Measurements from ENCODE around the gene UQCRC1.

The UQCRC1 gene

DNA sequence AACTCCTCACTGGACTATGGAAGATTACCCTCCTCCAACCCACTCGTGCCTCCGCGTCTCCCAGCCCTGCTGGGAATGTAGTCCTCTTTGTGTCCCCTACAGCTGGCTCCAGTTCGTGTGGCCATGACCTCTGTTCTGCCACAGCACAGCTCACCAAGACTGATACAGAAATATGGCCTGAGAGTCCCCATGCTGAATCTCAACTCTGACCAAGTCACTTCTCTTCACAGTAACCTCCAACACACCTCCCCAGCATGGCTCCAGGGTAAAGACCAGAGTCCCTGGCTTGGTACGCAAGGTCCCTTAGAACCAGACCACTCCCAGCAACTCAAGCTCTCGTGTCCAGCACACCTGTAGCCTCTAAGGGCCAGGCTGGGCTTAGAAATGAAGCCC lies 12.0 kb downstream of the UQCRC1 start:
- DNase-seq, result no peak

DNA sequence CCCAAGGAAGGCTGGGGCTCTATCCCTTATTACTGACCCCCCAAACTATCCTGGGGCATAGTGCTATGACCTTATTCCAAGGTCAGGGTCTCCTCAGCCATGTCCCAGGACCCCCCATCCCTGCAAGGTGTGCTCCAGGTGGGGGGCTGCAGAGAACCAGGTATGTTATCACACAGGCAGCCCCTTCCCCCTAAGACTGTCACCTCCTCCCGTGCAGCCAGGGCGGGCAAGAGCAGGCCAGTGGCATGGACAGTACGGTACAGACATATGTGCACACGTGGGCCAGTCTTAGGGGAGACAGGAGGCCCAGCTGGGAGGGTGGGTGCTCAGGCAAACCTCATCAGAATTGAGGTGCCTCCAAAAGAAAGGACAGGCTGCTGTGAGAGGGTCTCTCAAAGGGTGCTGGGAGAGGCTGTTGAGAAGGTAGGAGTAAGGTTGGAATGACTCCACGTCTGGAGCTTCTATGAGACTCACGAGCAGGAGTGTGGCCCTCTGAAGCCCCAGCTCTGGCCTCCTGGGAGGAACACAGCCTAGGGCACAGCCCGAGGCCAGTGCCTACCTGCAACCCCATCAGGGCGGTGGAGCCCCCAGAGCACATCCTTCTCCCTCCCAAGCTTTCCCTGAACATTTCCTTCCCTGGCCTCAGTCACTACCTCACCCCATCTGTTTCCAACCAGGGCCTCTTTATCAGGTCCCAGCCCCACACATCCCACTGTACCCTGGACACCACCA lies 12.6 kb downstream of the UQCRC1 start:
- DNase-seq, result no peak

DNA sequence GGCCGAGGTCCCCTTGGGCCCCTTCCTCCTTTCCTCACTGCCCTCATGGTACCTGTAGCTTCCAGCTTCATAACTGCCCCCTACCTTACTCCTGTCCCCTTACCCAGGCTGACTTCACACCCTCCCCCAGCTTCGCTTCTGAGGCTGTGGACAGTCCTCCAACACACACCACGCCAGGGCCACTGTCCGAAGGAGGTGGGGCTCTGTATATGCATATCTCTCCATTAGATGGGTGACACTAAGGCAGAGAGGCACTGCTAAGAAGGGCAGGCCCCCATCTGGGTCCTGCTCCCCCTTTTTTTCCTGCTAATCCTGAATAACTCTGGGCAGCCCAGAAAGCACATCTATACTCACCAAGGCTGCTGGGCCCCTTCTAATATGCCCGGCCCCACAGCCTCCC lies 13.3 kb downstream of the UQCRC1 start:
- DNase-seq, result no peak

DNA sequence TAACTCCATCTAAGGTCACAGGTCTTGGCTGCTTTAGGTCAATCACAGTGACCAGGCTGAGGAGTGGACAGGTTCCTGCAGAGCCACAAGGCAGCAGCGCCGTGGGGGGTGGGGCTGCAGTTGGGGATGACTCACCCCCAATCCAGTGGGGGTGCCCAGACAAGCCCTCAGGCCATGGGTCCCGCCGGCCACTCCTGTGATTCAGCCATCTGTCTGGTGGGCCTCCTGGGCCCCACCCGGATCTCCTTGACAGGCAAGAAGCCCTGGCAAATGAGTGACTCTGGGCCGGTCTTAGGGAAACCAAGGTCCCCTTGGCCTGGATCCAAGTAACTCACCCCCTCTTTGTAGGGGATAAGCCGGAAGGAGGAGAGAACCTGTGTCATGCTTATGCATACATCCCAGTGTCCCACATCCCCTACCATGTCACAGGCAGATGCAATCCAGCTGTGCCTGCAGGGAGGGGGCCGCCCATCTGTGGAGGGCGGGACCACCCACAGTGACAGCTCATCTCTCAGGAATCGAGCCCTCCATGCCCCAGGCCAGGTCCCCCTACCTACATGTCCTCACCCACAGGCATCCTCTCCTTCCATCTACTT lies 13.8 kb downstream of the UQCRC1 start:
- no peak for DNase-seq

DNA sequence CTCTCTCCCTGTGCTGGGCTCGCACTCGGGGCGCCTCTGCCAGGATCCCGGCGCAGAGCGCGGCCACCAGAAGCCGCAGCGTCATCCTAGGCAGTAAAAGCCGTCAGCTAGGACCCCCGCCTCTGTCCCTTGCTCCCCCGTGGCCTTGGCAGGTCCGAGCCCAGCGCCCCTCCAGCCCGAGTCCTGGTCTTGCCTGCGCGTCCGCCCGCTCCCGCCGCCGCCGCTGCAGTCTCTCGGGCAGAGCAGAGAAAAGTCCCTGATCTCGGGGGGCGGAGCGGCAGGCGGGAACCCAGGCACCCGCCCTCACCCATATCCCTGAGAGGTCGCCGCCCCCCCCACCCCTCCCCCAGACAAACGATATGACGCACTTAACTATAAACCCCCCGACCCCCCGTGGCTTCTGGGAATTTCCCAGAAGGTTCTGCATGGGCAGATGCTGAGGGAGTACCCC lies 14.3 kb downstream of the UQCRC1 start, which contains the start of gene COL7A1:
TSS of gene COL7A1 (minus strand) at position 255 of the 451 bp plus-strand sequence. CDS start at position 85, 170 bp downstream.
- DNase-seq, result no peak

DNA sequence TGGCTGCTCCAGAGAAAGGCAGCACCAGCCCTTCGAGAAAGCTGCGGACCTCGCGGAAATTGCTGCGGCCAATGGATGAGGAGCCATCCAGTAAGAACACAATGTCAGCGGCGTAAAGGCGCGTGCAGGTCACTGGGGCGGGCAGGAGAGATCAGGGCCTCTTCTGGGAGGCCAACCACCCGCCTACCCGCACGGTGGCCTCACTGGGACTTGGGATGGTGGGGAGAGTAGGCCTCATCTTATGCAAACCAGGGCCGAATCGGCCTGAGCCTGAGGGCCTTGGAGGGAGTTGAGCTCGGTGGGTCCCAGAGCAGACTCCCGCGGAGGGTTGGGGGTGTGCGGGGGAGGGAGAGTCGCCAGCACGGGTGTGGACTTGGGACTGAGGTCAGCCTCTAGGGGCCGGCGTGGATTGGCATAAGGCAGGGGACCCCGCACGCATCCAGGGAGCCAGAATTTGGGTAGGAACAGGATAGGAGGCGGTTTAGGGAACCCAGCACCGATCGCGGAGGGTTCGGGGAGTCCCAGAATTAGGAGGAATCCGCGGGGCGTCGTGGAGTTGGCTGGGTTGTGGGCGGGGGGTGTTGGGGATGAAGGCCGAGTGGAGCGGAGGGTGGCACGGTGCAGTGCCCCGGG lies 14.9 kb downstream of the UQCRC1 start:
- no peak for DNase-seq

DNA sequence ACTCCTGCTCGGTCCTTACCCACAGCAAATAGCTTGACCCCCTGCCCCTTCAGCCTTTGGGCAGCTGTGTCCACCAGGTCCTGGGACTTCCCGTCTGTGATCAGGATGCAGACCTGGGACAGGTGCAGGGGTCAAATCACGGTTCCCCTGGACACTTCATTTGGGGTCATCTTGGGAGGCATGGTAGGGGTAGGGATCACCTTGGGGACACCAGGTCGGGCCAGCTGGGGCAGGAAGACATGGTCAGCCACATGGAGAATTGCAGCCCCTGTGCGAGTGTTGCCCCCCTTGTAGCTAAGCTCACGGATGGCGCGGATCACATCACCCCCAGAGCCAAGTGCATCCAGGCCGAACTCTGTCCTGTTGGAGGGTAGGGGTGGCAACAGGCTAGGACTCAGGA lies 16.1 kb downstream of the UQCRC1 start:
- no peak for DNase-seq

DNA sequence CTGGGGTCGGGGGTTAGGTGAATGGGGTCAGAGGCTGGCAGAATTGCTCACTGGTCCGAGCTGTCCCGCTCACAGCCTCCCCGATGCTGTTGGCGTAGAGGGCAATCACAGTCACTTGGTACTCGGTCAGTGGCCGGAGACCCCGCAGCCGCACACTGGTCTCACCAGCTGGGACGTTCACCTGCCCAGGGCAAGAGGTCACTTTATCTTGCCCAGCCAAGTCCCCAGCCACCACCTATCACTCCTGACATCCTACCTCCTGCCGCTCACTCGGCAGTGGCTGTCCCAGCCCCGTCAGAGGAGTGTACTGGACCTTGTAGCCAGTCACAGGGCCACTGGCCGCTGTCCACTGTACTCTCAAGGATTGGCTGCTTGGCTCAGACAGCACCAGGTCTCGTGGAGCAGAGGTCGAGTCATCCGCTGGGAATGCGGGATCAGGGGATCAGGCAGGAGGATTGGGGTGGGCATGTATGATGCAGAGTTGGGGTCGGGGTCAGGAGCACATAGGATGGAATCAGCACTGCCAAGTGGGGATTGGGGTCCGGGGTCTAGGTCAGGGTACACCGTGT lies 16.8 kb downstream of the UQCRC1 start:
- DNase-seq, result no peak

DNA sequence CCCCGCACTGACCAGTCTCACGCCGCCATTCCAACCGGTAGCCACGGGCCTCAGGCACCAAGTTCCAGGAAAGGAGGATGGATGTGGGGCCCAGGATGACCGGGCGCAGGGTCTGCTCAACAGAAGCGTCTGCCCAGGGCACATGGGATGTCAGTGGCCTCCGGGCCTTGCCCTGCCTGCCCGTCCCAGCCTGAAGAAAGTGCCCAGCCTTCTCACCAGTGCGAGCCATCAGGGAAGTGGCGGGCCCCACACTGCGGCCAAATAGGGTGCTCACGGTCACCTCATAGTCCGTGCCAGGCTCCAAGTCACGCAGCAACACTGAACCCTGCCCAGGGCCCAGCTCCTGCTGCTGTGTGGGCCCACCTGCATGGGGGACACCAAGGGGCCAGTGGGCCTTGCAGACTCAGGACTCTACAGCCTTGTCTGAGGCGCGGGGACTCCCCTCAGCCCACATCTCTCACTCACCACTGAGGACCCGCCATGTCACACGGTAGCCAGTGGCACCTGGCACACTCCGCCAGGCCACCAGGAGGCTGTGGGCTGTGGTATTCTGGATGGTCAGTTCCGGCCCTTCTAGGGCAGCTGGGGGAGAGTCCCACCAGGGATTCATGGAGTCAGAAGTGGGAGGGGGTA lies 17.4 kb downstream of the UQCRC1 start:
- DNase-seq, result no peak

DNA sequence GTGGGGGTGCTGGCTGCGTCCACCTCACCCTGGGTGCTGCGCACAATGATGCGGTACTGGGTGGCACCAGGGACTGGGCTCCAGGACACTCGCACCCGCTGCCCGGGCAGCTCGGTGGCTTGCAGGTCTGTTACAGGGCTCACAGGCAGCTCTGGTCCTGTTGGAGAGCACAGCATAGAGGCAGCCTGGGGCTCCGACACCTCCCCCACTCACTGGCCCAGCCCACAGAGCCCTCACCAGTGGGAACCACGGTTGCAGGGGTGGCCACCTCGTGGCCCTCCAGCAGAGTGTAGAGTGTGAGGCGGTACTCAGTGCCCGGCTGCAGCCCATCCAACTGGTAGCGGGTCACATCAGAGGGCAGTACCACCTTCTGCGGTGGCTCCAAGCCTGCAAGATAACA lies 18.0 kb downstream of the UQCRC1 start:
- DNase-seq, result no peak

DNA sequence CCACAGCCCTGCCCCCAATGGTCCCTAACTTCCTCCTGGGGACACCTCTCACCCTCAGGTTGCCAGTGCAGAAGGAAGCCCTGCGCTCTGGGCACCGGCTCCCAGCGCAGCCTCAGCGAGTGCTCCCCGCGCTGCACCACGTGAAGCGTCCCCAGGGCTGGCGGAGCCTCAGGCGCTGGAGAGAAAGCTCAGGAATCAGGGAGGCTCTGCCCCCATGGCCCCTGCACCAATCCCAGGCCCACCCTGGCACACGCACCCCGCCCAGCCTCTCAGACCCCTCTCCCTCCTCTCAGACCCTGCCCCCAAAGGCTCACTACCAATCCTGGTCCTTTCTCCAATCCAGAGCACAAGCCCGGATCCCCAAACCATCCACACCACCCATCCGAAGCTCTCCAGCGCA lies 21.2 kb downstream of the UQCRC1 start:
- DNase-seq, result no peak

DNA sequence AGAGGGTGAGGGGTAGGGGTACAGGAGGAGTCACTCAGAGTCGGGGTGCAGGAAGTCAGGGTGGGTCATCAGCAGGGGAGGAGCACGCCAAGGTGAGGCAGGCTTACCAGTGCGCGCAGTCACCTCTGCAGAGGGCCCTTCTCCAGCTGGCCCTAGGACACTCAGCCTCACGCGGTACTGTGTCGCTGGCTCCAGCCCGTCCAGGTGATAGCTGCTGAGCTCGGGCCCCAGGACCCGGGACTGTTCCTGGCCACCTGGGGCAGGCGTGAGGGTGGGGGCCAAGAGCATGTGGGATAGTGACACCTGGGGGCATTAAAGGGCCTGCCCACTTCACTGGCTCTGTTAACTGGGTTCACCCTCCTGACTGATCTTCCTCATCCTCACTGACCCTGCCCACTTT lies 21.8 kb downstream of the UQCRC1 start:
- no peak for DNase-seq

DNA sequence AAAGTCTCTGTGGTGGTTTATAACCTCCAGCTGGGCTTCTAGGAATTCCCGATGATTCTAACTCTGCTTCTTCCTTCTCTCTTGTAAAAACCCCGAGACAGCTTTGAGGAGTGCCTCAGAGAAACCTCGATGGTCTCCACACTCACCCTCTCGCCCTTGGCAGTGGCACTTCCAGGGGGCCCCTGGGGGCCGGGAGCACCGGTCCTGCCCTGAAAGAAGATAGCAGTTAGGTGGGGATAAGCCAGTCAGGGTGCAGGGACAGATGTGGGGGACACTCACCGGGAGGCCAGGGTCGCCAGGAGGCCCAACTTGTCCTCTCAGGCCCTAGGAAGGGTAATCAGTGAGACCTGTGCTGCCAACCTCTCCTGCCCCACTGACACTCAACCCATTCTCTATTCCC lies 24.0 kb downstream of the UQCRC1 start:
- no peak for DNase-seq

DNA sequence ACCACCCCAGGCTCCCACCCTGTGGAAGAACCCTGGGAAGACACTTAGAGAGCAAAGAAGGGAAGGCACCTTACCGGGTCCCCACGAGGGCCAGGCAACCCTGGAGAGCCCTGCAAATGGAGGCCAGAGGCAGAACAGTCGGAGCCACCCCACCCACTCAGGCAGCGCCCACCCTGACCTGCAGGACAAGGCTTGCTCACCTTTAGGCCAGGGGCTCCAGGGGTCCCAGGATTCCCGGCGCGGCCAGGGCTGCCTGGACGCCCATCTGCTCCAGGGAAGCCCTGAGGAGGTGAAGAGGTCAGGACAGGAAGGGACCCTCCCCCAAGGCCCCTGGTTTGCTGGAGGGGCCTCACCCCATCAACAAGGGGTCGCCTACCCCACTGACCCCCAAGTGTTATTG lies 24.6 kb downstream of the UQCRC1 start:
- no peak for DNase-seq

DNA sequence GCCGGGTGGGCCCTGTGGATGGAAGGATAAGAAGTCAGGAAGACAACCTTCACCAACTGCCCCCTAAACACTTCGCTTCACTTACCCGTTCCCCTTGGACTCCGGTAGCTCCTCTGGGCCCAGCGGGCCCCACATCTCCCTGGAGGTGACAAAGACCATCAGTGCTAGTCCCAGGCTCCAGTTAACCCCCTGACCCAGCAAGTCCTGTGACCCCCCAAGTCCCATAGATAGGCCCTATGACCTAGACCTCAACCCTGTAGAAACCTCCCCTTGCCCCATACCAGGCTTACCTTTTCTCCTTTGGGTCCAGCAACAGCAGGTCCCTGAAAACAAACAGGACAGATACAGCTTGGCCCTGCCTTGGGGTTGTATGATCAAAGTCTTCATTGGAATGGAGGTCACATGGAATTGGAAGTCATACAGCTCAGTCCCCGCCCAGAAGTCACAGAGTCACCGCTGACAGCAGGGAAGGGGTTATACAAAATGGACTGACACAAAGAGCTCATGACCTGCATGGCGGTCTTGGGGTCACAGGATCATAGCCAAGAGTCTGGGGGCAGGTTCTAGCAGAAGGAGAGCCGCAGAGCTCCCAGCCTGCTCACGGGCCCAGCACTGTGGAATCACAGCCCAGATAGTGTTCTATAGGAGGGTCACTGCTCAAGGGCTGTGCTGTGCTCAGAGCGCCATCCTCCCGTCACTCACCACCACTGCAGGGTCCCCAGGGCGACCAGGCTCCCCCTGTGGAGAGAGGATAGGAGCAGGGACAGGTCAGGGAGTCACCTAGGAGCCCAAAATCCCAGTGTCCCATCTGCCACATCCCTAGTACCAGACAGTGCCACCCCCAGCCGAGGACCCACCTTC lies 27.6 kb downstream of the UQCRC1 start:
- no peak for DNase-seq

DNA sequence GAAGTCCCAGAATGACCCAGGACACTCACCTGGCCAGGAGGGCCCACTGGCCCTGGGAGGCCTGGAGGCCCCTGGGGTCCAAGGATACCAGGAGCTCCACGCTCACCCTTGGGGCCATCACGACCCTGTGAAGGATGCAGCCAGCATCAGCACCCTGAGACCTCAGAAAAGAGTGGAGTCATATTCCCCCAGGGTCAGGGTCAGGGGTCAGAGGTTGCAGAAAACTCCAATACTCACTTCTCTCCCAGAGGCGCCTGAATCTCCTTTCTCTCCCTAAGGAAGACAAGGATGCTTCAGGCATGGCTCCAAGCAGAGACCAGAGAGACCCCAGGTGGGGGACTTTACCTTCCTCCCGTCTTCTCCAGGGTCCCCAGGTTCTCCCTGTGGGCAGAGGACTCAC lies 32.8 kb downstream of the UQCRC1 start:
- no peak for DNase-seq

DNA sequence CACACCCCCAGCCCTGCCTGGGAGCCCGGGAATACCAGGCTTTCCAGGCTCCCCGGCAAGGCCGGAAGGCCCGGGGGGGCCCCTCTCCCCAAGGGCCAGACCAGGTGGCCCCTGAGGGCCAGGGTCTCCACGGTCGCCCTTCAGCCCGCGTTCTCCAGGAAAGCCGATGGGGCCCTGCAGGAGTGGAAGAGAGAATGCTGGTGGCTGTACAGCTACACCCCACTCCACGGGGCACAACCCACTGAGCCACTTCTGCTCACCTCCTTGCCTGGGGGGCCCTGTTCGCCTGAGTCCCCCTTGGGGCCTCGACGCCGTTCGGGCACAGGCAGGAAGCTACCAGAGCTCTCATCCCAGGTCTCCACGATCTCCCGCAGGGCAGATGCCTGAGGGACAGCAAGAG lies 34.1 kb downstream of the UQCRC1 start:
- no peak for DNase-seq

DNA sequence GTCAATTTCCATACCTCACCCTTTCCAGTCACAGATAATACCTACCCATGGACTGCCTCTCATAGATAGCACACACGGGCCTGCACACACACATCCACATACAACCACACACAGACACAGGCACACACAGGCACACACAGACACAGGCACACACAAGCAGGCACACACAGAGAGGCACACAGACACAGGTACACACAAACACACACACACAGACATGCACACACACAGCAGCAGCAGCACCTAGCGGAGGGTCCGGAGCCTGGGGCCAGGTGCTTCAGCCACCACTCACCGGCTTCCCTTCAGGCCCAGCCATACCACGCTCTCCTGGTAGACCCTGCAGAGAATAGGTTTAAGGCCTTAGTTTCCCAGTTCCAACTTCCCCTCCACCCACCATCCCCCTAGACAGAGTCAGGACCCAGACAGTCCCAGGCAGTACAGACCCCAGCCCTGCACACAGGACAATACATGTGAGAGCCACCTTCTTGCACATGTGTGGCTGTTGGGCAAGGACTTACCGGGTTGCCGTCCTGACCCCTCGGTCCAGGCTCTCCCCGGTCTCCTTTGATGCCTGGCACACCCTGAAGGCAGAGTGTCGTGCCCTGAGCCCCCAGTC lies 35.4 kb downstream of the UQCRC1 start:
- no peak for DNase-seq

DNA sequence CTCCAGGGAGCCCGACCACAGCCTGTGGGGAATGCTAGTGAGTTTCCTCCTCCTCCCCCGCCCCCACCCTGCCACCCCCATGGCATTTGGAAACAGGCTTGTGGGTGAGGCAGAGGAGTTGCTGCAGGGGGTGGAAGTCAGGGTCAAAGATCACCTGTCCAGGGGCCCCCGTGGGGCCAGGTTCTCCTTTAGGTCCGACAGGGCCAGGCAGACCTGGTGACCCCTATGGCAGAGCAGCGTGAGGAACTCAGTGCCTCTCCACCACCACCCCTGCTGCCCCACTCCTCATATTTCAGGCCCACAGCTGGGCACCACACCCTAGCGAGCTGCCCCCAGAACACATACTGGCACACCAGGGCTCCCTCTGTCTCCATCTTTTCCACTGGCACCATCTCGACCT lies 36.9 kb downstream of the UQCRC1 start:
- no peak for DNase-seq

DNA sequence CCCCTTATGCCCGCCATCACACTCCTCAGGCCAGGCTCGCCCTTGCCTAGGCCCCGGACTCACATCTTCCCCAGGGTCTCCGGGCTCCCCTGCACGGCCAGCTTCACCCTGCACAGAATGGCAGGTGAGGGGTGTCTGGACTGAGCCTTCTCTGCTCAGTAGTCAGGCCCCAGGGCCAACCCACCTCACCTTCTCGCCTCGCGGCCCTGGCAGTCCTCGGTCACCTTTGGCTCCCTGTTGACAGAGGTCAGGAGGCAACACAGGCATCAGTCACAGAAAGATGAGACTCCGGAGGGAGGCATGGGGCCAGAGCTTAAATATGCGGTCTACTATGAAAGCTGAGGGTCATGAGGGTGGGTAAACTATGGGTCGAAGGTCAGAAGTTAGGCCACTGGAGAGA lies 37.5 kb downstream of the UQCRC1 start:
- no peak for DNase-seq

DNA sequence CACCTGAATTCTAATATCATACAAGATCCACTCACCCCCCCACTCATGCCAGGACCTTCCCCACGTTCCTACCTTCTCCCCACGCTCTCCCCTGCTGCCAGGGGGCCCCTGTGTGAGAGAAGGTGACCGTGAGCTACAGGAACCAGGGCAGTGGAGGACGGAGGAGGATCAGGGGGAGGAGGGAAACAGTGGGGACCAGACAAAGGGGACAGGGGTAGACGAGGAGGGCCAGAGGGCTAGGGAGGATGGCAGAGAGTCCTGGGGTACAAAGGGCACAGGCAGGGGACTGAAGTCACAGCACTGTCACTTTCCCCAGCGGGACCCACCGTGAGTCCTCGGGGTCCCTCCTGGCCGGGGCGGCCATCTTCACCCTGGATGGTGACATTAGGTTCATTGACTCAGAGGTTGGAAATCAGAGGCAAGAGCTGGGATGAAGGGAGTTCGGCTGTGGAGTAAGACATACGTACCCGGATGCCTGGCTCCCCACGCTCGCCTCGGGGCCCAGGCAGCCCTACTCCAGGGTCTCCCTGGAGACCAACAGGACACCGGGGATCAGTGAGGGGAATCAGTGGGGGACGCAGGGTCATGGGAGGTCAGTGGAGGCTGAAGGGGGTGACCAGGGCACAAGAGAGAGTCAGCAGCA lies 39.5 kb downstream of the UQCRC1 start:
- DNase-seq, result no peak

DNA sequence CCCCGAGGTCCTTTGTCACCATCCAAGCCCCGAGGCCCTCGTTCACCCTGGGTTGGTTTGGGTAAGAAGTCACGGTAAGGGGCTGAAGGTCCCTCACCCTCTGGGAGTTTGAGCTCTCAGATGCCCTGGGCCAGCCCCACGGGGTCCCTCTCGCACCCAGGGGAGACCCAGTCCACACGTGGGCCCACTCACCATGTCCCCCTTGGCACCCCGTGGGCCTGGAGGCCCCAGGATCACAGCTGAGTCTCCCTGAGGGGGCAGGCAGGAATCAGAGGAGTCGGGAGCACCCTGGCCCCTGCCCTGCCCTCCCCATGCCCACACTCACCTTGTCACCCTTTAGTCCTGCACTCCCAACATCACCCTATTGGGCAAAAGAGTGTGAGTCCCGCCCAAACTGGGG lies 40.0 kb downstream of the UQCRC1 start:
- DNase-seq, result no peak
